GM18517 (cell line): Measurements from ENCODE around the gene MAFF.
"Not testable (repeated sequence)": the region's sequence is repeated elsewhere in the genome, so short reads cannot be mapped to it uniquely, and the experiment has no call there.

ENCODE experiments used
- ATAC-seq: cut with Tn5 transposase; IDR thresholded peaks from one replicate; pipeline ENCODE4 v1.9.1; 2021; ENCODE audit warnings: mild to moderate bottlenecking, moderate library complexity; ENCODE audit not compliant: unreplicated experiment

The MAFF gene

GRCh38 chr22:38201711-38202436 is at the start of gene MAFF:
Gene MAFF (plus strand): TSS chr22:38201994. CDS start chr22:38213854, 11,860 bp downstream.
- peak; percentile 57 for ATAC-seq

GRCh38 chr22:38153821-38154562 is 47.8 kb upstream of the MAFF start:
- no peak for ATAC-seq

- ATAC-seq = not testable (repeated sequence)
Measured at GRCh38 chr22:38154563-38154915, 47.3 kb upstream of the MAFF start.

- ATAC-seq = no peak
Measured at GRCh38 chr22:38155703-38156102, 46.1 kb upstream of the MAFF start.

GRCh38 chr22:38162881-38163843 is 38.6 kb upstream of the MAFF start:
- ATAC-seq = no peak

GRCh38 chr22:38163844-38164550 is 37.8 kb upstream of the MAFF start:
- no peak for ATAC-seq

- ATAC-seq = no peak
Measured at GRCh38 chr22:38164551-38164918, 37.3 kb upstream of the MAFF start.

GRCh38 chr22:38165922-38166593 is 35.7 kb upstream of the MAFF start:
- no peak for ATAC-seq

- no peak for ATAC-seq
Measured at GRCh38 chr22:38167988-38168407, 33.8 kb upstream of the MAFF start.

- ATAC-seq = no peak
Measured at GRCh38 chr22:38169116-38169515, 32.7 kb upstream of the MAFF start.

GRCh38 chr22:38170469-38170868 is 31.3 kb upstream of the MAFF start:
- ATAC-seq = no peak

- no peak for ATAC-seq
Measured at GRCh38 chr22:38171927-38172831, 29.6 kb upstream of the MAFF start.

GRCh38 chr22:38172832-38173640 is 28.8 kb upstream of the MAFF start:
- no peak for ATAC-seq

- ATAC-seq = no peak
Measured at GRCh38 chr22:38173641-38173906, 28.2 kb upstream of the MAFF start.

GRCh38 chr22:38174626-38175025 is 27.2 kb upstream of the MAFF start:
- no peak for ATAC-seq

GRCh38 chr22:38175206-38176118 is 26.3 kb upstream of the MAFF start:
- ATAC-seq = no peak

- no peak for ATAC-seq
Measured at GRCh38 chr22:38176170-38176741, 25.5 kb upstream of the MAFF start.
